Vagina (tissue), 2 donors: ENCODE data around the gene SPINDOC.

Experiments
- POLR2A ChIP-seq, 2 donors: fragments of 450-650 bp; IDR thresholded peaks; one replicate each; pipeline ENCODE4 v1.6.1; 2017; ENCODE audit warnings: antibody characterized with exemption in 2 of 2, mild to moderate bottlenecking in 2 of 2, moderate library complexity in 2 of 2
- TF ChIP-seq, protein P1 (sequence below), 3 experiments: fragments of 450-650 bp in 2 of 3; fragments of 200-600 bp in 1 of 3; sonication (generic) in 1 of 3; IDR thresholded peaks; one replicate each; pipeline ENCODE4 v1.5.1; 2017 to 2019; ENCODE audit warnings: antibody characterized with exemption in 3 of 3, mild to moderate bottlenecking in 2 of 3, moderate library complexity in 2 of 3

DNA sequence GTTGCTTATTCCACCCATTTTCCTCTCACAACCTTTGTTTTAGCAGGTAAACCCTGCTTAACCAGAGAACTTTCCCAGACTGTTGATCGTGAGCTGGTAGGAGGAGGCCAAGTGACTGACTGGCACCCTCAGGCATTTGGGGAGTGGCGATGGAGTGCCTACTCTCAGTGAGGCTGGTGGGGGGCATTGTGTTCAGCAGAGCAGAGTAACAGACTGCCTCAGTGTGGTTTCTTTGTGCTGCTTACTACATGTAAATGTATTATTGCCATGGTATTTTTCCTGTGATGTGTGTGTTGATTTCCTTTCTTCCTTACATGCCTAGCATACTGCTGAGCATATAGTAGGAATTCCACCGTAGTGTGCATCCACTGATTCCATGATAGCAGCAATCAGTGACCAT, 28.3 kb downstream of the SPINDOC start:
- TF ChIP-seq, protein P1, sequence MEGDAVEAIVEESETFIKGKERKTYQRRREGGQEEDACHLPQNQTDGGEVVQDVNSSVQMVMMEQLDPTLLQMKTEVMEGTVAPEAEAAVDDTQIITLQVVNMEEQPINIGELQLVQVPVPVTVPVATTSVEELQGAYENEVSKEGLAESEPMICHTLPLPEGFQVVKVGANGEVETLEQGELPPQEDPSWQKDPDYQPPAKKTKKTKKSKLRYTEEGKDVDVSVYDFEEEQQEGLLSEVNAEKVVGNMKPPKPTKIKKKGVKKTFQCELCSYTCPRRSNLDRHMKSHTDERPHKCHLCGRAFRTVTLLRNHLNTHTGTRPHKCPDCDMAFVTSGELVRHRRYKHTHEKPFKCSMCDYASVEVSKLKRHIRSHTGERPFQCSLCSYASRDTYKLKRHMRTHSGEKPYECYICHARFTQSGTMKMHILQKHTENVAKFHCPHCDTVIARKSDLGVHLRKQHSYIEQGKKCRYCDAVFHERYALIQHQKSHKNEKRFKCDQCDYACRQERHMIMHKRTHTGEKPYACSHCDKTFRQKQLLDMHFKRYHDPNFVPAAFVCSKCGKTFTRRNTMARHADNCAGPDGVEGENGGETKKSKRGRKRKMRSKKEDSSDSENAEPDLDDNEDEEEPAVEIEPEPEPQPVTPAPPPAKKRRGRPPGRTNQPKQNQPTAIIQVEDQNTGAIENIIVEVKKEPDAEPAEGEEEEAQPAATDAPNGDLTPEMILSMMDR (IDR thresholded peaks at IDR 0.05) = no peak
- TF ChIP-seq POLR2A (IDR thresholded peaks at IDR 0.05) = no peak
